PFSK-1 (cell line): ENCODE results near the gene TMEM43.

Experiments used
- FOXP2 ChIP-seq: optimal IDR thresholded peaks from 2 replicates; pipeline ENCODE3; 2011; ENCODE audit warnings: borderline replicate concordance, control low read depth, inconsistent platforms; ENCODE audit not compliant: insufficient read depth; ENCODE audit errors: extremely low read length, extremely low read depth
- POLR2AphosphoS5 ChIP-seq: IDR thresholded peaks from 2 replicates; pipeline ENCODE4 v1.6.1; 2012; ENCODE audit warnings: low read depth, mild to moderate bottlenecking, control low read depth, low read length, moderate library complexity
- REST ChIP-seq, 2 experiments: IDR thresholded peaks; 2 replicates each; pipeline versions ENCODE4 v1.6.1 to v1.8.0; 2011 to 2012; ENCODE audit warnings: low read depth in 2 of 2, low read length in 2 of 2, control low read depth in 1 of 2, inconsistent platforms in 1 of 2, mild to moderate bottlenecking in 1 of 2, moderate library complexity in 1 of 2; ENCODE audit not compliant: insufficient read depth in 1 of 2
- SIN3A ChIP-seq: IDR thresholded peaks from 2 replicates; pipeline ENCODE4 v1.6.1; 2012; ENCODE audit warnings: mild to moderate bottlenecking, low read length, moderate library complexity, borderline replicate concordance; ENCODE audit not compliant: insufficient read depth
- TAF1 ChIP-seq: IDR thresholded peaks from 2 replicates; pipeline ENCODE4 v1.6.1; 2012; ENCODE audit warnings: low read length, control low read depth, borderline replicate concordance; ENCODE audit not compliant: insufficient read depth

- TF ChIP-seq FOXP2 (no peak), SIN3A (no peak), TAF1 (no peak), POLR2AphosphoS5 (no peak), REST (IDR thresholded peaks at IDR 0.05; ENCODE audit: insufficient read depth in 1 of 2, low read depth in 2 of 2, low read length in 2 of 2) (no peak)
Observed at GRCh38 chr3:14156843-14157561, 32.1 kb downstream of the TMEM43 start.
